NOMO-1 treated with DMSO at 0.1 percent for 48 hours (cell line): ENCODE measurements around the gene FAM151B.
"Not testable (repeated sequence)": the region's sequence is repeated elsewhere in the genome, so short reads cannot be mapped to it uniquely, and the experiment has no call there.

Experiments
- DNase-seq: peaks from one replicate; lab custom pipeline; 2025; ENCODE audit not compliant: unreplicated experiment; lab: John Stamatoyannopoulos, UW

The FAM151B gene, protein sequence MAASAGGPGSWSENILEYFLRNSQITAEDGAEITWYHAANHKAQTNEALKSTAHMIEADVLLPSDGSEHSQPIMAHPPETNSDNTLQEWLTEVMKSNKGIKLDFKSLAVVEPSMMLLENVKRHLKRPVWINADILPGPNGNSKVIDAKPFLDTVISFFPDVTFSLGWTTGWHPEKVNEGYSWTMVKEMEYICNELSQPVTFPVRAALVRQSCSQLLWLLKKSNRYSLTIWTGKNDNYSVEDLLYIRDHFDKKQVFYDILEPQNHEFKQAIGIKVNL

DNA sequence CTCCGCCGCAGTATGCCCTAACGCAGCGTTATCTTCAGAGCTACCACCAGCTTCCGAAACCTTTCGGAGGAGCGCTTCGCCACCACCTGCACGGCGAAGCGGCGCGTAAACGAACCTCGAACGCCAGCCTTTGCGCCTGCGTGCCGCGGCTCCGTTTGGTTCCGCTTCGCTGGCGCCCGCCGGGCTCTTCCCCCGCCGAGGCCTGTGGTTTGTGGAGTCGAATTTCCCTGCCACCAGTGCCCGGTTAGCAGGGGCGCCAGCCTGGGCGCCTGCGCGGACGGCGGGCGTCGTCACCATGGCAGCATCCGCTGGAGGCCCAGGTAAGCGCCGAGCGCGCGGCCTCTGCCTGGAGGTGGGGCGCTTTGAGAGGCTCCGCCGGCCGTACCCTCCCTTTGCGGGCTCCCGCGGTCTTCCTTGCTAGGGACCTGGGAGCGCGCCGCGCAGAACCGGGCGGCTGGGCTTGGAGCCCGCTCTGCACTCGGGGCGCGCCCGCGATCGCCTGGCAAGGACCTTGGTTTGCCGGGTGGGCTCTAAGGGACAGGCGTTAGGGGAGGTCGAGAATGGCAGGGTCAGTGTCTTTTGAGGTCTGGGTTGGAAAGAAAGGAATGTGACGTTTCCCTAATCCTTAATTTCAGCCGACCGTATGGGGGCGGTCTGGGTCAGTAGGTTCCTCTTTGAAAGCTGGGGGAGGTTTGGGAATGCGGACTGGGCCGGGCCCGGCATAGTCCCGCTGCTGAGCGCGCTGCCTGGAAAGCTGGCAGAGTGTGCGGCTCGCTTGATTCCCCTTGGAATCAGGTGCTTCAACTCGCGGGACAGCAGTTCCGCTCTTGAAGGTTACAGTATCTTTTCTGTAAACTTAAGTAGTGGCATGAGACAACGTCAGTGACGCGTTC lies at the start of gene FAM151B:
Gene FAM151B, plus strand, starts transcription at position 272 of the 893 bp plus-strand sequence. Its CDS starts 24 bp downstream, at position 296.
- peak; percentile 84 for DNase-seq

DNA sequence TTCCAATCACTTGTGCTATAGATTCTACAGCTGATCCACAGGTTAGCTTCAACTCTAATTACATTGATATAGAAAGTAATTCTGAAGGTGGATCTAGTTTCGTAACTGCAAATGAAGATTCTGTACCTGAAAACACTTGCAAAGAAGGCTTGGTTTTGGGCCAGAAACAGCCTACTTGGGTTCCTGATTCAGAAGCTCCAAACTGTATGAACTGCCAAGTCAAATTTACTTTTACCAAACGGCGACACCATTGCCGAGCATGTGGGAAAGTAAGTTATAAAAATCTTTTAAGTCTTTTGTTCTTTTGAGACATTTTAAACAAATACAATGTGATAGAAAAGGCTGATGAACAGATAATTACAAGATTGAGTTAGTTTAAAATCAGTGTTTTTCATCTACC lies 49.2 kb upstream of the FAM151B start:
- no peak for DNase-seq

DNA sequence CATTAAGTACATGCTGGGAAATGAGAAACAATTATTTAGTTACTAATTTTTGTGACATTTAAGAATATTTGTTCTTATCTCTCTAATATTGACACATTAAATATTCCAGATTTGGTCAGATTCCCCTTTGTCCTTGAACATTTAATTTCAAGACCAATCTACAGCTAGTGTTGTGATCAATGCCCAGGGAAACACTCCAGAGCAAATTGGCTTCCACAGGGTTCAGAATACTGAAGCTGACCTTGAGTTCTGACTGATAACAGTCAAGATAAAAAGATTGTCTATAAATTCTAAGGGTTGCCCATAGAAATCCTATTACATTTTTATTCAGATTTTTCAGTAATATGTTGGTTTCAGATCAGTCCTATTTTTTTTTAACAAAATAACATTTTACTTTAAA lies 48.7 kb upstream of the FAM151B start:
- DNase-seq, result no peak

DNA sequence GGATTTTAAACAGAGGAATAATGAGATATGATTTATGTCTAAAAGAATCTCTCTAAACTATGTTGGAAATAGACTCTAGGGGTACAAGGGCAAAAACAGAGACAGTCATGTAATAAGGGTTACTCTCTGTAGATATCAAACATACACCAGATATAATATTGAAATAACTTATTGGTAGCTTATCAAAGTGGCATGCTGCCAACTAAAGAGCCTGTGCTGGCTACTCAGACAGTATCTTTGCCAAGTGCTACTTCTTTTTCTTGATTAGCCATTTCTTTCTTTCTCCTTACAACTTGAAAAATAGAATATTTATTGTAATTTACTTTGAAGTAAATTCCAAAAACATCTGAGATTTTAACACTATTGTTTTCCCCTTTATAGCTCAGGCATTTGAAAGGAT lies 45.2 kb upstream of the FAM151B start:
- no peak for DNase-seq

DNA sequence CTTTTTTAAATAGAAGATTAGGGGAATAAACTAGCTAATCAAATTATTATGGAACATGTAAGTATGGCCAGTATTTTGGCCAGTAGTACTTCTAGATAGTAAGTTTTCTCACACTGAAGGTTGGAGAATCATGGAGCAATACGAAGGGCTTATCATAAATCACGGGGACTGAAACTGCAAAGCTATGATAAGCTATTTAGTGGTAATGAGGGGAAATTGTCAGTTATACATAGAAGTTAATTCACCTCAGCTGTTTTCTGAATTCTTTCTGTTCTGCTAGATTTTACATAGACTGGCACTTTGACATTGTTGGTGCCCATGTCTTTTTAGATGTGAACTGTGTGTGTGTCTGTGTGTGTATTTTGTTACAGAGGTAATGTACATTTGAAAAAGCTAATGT lies 34.5 kb upstream of the FAM151B start:
- peak; percentile 15 for DNase-seq

DNA sequence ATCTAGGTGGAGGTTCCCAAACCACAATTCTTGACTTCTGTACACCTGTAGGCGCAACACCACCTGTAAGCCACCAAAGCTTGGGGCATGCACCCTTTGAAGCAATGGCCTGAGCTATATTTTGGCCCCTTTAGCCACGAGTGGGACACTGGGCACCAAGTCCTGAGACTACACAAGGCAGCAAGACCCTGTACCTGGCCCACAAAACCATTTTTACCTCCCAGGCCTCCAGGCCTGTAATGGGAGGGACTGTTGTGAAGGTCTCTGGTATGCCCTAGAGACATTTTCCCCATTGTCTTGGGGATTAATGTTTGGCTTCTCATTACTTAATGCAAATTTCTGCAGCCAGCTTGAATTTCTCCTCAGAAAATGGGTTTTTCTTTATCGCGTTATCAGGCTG lies 24.6 kb upstream of the FAM151B start:
- DNase-seq, result no peak

DNA sequence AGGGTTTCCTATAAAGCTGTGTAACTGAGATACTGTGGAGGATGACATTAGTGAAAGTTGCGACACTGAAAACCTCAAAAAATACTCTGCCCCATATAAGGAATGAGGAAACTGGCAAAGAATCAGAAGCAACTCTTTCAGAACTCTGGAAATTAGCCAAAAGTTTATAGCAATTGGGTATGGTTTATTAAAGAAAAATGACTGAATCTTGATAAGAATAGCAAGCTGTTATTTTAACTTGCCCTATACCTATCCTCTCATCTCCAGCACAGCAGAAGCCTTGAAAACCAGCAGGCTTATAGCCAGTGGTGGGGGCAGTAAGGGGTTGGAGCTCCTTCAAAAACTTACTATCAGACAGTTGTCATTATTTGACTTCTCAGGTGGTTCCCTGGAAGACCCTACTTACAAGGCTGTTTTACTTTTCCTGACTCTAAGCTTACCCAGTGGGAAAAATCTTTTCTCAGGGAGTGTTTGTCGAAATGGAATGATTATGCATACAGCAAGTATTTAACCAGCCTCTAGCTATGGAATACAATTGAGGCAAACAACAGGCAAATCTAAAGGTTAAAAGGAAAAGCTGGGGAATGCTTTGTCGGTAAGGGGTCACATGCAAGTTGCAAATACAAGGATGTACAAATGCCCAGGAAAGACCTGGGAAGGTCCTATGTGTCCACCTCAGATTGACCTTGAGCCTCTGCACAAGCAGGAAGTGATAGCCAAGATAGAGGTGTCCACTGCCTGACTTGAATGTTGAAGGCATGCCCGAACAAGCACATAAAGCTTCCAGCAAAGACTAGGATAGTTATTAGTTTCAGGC lies 21.0 kb upstream of the FAM151B start:
- DNase-seq, result peak; percentile 79

DNA sequence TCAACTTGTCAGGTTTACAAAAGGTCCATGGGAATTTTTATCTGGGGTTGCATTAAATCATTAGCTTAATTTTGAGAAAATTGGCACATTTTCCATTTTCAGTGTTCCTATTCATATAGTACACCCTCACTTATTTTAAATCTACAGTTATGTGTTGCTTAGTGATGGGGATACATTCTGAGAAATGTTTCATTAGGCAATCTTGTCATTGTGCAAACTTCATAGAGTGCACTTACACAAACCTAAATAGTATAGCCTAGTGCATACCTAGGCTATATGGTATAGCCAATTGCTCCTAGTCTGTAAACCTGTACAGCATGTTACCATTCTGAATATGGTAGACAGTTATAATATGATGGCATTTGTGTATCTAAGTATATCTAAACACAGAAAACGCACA lies 19.8 kb upstream of the FAM151B start:
- no peak for DNase-seq

DNA sequence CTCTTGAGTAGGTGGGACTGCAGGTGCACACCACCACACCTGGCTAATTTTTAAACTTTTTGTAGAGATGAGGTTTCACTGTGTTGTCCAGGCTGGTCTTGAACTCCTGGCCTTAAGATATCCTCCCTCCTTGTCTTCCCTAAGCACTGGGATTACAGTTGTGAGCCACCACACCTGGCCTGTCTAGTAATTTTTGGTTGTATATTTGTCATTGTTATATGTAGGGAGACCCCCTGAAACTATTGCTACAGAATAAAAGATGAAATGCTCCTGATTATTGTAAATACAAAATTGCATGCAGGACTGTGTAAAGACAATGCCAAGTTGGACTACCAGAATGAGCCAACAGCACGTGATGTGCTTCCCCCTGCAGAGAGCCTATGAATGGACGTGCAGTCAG lies 17.3 kb upstream of the FAM151B start:
- not testable (repeated sequence) for DNase-seq

DNA sequence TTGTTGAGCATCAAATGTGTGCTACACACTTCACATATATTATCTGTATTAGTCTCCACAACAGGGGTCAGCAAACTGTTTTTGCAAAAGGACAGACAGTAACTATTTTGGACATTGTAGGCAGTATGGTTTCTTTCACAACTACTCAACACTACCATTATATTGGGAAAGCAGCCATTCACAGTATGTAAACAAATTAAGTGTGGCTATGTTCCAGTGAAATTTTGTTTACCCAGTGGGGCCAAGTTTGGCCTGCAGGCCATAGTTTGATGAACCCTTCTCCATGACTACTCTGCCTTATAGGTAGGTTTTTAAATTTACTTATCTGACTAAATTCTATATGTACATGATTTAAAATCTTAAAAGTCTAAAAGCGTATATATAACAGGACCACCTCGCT lies 13.0 kb upstream of the FAM151B start:
- DNase-seq, result no peak

DNA sequence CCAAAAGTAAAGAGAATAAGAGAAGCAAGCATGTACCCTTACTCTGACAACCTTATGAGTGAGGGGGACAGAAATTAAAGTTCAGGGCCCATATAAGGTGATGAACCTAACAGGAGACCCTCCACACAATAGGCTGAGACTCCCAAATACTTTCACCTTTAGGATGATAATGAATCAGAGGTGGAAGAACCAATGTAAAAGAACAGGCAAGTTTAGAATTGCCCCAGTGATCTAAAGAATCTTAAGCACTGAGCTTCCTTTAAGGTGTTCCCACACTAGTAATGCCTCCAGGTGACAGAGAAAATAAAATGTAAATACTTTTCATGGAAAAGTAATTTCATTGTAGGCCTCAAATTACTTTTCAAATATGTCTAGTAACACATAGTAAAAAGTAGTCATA lies 8.2 kb upstream of the FAM151B start:
- DNase-seq, result no peak

DNA sequence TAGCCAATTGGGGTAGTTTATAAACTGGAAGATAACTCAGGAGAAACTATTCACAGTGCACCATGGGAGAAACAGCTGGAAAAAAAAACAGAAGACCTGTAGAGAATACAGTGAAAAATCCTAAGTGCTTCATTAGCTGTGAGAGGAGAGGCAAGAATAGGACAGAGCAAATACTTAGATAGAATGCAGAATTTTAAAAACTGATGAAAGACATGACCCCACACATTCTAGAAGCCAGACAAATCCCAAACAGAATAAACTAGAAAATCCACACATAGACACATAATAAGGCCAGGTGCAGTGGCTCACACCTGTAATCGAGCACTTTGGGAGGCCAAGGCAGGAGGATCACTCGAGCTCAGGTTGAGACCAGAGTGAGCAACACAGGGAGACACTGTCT lies 7.5 kb upstream of the FAM151B start:
- DNase-seq, result no peak

DNA sequence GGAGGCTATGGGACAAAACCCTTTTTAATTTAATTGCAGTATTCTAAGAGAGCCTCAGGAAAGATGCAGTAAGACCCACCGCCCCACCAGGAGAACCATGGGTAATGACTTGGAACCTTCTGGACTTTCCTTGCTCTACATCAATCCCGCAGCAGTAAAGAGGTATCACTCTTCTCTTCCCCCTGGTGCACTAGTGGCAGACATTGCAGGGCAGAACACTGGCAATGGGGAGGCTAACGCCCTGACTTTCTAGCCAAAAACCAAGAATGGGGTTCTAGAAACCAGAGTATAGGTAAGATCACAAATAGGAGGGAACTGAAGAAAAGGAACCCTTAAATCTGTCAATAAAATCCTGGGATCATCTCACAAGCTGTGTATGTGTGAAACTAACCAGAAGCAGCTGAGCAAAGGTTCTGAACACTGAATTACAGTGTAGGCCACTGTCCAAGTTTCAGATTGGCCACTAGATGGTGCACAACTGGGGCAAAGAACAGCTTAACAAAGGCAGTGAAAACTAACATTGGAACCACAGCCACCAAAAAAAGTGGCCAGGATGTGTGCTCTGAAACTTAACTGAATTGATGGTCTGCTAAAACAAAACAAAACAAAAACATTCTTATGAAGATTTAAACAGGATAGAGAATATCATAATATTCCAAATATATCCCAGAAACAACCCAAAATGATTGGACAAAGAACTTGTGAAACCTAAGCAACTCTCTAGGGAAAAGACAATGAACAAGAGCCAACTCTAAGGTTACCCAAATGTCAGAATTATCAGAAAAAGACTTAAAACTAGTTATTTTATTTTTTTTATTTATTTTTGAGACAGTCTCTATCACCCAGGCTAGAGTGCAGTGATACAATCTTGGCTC lies 6.6 kb upstream of the FAM151B start:
- peak; percentile 62 for DNase-seq

DNA sequence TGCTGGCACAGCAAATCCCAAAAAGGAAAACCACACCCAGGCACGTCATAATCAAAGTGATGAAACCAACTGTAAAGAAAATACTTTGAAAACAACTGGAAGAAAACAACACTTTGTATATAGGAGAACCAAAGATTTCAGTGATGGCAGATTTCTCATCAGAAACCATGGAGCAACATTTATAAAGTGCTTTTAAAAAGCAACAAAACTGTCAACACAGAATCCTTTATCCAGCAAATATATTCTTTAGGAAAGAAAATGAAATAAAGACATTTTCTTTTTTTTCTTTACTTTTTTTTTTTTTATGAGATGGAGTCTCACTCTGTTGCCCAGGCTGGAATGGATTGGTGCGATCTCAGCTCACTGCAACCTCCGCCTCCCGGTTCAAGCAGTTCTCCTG lies 5.3 kb upstream of the FAM151B start:
- no peak for DNase-seq

DNA sequence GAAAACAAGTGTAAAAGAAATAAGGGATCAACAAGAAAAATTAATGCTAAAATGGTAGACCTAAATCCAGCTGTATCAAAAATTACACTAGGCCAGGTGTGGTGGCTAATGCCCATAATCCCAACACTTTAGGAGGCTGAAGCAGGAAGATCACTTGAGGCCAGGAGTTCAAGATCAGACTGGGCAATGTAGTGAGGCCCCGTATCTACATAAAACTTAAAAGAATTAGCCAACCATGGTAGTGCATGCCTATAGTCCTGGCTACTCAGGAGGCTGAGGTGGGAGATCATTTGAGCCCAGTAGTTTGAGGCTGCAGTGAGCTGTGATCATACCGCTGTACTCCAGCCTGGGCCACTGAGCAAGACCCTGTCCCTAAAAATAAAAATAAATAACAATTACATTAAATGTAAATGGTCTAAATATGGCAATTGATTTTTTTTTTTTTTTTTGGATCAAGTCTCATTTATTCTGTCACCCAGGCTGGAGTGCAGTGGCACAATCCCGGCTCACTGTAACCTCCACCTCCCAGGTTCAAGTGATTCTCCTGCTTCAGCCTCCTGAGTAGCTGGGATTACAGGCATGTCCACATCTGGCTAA lies 4.2 kb upstream of the FAM151B start:
- DNase-seq, result no peak

DNA sequence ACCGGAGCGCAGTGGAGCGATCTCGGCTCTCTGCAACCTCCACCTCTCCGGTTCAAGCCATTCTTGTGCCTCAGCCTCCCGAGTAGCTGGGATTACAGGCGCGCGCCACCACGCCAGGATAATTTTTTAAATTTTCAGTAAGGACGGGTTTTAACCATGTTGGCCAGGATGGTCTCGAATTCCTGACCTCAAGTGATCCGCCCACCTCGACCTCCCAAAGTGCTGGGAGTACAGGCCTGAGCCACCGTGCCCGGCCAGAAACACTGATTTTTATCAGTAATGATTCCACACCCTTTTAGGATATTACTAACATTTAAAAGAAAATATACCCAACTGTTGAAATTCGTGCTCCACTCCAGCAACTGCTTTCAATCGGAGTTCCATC lies 464 bp upstream of the FAM151B start:
- no peak for DNase-seq

DNA sequence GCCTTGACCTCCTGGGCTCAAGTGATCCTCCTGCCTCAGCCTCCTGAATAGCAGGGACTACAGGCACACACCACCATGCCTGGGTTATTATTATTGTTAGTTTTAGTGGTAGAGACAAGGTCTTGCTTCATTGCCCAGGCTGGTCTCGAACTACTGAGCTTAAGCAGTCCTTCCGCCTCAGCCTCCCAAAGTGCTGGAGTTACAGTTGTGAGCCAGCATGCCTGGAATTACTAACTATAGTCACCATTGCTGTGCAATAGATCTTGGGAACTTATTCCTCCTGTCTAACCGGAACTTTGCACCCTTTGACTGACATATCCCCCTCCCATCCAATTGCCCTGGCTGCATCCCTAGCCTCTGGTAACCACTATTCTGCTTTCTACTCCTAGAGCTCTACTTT lies 3.4 kb downstream of the FAM151B start:
- no peak for DNase-seq

DNA sequence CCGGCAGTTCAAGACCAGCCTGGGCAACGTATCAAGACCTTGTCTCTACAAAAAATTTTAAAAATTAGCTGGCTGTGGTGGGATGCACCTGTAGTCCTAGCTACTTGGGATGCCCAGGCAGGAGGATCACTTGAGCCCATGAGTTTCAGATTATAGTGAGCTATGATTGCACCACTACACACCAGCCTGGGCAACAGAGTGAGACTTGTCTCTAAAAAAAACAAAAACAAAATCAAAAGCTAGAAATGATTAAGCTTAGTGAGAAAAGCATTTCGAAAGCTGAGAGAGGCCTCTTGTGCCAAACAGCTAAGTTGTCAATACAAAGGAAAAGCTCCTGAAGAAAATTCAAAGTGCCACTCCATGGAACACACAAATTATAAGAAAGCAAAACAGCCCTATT lies 4.8 kb downstream of the FAM151B start:
- DNase-seq, result no peak

DNA sequence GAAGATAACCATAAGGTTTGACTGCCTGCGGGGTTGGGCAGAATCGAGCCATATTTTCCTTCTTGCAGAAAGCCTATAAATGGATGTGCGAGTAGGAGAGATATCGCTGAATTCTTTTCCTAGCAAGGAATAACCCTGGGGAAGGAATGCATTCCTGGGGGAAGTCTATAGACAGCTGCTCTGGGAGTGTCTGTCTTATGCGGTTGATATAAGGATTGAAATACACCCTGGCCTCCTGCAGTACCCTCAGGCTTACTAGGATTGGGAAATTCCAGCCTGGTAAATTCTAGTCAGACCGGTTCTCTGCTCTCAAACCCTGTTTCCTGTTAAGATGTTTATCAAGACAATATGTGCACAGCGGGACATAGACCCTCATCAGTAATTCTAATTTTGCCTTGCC lies 5.5 kb downstream of the FAM151B start:
- DNase-seq, result not testable (repeated sequence)

DNA sequence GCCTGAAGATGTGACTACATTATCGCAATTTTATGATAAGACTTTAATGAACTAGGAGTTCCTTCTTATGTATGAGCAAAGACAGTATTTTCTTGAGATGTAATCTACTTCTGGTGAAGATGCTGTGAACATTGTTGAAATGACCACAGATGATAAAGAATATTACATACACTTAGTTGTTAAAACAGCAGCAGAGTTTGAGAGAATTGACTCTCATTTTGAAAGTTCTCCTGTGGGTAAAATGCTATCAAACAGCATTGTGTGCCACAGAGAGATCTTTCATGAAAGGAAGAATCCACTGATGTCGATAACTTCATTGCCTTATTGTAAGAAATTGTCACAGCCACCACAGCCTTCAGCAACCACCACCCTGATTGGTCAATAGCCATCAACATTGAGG lies 8.0 kb downstream of the FAM151B start:
- no peak for DNase-seq
